ENCODE data around the gene DIABLO.
"Not testable (repeated sequence)": the region's sequence is repeated elsewhere in the genome, so short reads cannot be mapped to it uniquely, and the experiment has no call there.

The DIABLO gene

DNA sequence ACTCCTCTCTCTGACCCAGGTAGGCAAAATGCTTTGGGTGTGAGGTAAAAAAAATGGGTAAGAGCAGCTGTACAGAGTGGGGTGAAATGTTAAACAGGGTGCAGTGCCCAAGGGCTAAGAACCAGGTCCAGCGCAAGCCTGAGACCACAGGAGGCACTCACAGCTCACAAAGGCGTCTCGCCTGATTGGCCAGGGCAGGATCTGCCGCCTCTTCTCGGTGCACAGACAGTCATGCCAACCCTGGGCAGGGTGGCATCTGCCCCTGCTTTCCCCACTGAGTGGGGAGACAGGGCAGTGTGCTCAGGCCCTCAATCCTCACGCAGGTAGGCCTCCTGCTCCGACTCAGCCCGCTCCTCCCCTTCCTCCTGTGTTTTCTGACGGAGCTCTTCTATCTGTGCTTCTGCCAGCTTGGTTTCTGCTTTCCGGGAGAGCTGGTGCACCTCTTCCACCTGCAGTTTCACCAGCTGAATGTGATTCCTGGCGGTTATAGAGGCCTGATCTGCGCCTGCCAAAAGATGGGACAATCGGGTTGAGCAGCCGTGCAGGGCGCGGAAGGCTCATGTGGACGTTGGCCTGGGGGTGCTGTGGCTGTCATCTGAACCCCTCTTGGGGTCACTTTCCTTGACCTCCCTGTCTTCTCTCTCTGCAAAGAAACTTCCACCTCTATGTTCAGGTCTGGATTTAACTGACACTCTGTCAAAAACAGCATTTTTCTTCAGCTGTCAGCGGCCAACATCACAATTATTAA lies 17.6 kb downstream of the DIABLO start:
- DNase-seq, result no peak

- DNase-seq, result no peak
These were observed 18.5 kb downstream of the DIABLO start for GRCh38 chr12:122207391-122207790.

DNA sequence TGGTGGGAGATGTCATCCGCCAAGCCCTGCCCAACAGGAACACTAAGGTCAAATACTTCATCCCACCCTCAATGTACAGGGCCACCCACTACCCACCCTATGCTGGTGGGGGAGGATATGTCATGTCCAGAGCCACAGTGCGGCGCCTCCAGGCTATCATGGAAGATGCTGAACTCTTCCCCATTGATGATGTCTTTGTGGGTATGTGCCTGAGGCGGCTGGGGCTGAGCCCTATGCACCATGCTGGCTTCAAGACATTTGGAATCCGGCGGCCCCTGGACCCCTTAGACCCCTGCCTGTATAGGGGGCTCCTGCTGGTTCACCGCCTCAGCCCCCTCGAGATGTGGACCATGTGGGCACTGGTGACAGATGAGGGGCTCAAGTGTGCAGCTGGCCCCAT lies 18.9 kb downstream of the DIABLO start:
- DNase-seq, result no peak

DNA sequence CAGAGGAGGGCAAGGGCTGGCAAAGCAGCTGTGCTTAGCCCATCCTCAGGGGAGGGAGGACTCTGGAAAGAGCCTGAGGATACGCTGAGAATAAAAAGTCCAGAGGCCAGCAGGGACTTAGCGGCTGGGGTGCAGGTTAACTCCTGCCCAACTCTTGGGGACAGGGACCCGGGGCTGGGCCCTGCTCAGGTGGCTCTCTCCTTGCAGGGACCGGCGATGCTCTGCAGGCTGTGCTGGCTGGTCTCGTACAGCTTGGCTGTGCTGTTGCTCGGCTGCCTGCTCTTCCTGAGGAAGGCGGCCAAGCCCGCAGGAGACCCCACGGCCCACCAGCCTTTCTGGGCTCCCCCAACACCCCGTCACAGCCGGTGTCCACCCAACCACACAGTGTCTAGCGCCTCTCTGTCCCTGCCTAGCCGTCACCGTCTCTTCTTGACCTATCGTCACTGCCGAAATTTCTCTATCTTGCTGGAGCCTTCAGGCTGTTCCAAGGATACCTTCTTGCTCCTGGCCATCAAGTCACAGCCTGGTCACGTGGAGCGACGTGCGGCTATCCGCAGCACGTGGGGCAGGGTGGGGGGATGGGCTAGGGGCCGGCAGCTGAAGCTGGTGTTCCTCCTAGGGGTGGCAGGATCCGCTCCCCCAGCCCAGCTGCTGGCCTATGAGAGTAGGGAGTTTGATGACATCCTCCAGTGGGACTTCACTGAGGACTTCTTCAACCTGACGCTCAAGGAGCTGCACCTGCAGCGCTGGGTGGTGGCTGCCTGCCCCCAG lies 19.6 kb downstream of the DIABLO start:
- no peak for DNase-seq

DNA sequence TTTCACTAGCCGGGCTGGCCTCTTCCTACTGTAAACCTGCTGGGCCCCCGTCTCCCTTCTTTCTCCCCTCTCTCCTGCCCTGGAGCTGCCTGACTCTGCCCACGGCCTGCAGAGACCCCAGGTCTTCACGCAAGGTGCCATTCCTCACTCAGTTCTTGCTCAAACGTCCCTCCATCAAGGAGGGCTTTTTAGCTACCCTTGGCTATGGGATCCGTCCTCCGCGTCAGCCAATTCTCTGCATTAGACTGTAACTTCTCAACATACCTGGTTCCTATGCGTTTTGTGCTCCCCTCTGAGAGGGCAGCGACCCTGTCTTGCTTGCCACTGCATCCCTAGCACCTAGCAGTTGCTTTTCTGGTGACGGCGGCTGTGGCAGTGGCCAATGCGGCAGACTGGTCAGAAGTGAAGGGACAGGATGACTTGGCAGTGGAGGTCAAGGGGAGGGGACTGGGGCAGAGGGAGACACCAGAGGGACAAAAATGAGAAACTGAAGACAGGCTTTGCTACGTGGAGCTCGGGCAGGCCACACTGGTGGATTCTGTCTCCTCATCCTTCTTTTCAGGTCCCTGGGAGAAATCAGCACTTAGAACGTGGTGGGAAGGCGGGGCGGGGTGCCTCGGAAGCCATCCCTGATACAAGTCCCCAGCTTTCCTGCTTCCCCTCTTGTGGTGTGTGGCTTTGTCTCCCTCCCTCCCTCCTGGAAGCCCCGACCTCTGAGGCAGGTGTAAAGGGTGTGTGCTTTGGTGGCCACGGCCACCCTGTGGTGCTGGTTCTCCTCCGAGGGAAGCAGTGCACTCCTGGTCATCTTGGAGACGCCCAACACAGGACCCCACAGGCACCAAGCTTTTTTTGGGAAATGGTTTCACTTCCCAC lies 20.6 kb downstream of the DIABLO start:
- no peak for DNase-seq

GRCh38 chr12:122204167-122205052 lies 21.4 kb downstream of the DIABLO start:
- no peak for DNase-seq

DNA sequence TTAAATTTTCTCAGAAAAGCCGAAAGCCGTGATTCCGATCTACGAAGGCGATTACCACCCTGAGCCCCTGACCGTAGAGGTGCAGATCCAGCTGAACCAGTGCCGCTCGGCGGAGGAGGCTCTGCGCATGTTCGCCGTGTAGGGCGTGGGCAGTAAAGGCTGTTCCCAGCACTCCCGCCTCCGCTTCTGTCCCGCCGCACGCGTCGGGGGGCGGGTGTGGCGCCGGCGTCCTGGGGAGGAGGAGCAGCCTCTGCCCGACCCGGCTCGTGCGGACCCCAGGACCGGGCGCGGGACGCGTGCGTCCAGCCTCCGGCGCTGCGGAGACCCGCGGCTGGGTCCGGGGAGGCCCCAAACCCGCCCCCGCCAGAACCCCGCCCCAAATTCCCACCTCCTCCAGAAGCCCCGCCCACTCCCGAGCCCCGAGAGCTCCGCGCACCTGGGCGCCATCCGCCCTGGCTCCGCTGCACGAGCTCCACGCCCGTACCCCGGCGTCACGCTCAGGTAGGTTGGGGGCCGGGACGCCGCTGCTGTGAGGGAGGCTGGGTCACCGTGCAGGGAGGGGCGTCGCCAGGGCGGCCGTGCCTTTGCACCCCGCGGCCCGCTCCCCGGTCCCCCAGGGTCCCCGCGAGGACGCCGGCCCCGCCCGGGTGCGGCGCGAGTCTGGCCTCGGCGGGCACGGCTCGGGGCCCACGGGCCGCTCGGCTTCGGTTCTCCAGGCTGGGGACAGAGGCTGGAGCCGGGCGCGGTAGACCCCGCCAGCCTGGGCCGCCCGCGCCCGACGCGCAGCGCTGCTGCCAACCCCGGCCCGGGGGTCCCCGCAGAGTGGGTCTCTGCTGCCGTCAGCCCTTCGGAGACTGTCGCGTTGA lies 22.3 kb downstream of the DIABLO start, which contains the start of gene B3GNT4:
B3GNT4 (plus strand) TSS at position 409 of the 866 bp plus-strand sequence. CDS start 910 bp downstream, outside the sequence.
- DNase-seq, result peak; percentile 22

GRCh38 chr12:122202811-122203210 lies 23.0 kb downstream of the DIABLO start:
- not testable (repeated sequence) for DNase-seq

DNA sequence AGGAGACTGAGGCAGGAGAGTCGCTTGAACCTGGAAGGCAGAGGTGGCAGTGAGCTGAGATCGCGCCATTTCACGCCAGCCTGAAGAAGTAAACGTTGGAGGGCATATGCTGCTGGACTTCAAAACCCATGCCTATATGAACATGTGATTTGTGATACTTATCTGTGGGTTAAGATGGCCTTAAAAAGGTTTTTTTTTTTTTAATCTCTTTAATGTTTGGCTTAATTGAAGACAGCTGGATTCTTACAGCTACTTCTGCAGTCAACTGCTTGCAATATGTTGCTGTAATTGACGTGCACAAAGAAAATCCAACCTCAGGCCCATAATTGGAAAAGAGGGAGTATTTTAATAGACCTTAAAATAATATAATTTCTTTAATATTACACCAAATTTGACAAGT lies 23.8 kb downstream of the DIABLO start:
- no peak for DNase-seq

DNA sequence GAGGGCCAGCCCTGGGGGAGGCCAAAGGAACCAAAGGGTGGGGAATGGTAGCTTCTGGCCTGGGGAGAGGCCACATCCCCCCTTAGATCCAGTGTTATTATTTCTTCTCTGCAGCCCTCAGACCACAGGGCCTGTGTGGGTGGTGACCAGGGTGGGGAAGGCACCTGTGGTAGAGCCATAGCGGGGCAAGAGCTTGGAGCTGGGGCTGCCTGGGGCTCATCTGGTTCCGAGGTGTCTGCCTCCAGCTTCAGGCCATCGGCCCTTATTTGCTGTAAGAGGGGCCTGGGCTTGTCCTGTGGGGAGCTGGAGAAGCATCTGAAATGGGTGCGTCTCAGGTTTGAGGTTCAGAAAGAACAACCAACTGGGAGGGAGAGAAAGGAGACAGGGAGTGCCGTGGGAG lies 24.5 kb downstream of the DIABLO start:
- DNase-seq, result no peak

GRCh38 chr12:122200541-122201175 lies 25.2 kb downstream of the DIABLO start:
- DNase-seq, result no peak

DNA sequence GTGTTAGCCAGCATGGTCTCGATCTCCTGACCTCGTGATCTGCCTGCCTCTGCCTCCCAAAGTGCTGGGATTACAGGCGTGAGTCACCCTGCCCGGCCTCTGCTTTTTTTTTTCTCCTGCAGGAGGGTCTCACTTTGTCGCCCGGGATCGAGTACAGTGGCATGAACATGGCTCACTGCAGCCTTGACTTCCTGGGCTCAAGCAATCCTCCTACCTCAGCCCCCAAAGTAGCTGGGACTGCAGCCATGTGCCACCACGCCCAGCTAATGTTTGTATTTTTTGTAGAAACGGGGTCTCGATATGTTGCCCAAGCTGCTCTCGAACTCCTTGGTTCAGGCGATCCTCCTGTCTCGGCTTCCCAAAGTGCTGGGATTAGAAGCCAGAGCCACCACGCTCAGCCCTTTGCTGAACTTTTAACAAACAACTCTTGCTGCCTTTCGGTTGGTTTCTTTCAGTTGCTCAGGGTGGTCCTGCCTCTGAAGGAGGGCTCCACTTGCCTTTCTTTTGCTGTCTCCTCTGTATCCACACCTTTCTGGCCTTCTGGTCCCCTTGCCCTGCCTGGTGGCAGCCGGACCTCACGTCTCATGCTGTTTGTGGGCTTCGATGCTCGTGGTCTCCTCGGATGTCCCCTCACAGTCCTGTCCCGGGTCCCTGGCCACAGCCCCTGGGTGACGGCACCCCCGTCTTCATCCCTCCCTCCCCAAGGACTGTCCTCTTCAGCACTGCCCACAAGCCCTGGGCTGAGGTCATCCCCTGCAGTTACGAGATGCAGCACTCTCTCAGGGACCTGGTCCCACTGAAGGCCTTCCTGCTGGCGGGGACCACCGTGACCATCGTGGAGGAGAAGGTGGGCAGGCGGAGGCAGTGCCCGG lies 26.1 kb downstream of the DIABLO start:
- no peak for DNase-seq

GRCh38 chr12:122197612-122197966 lies 28.3 kb downstream of the DIABLO start:
- no peak for DNase-seq

GRCh38 chr12:122195405-122195804 lies 30.4 kb downstream of the DIABLO start:
- no peak for DNase-seq

GRCh38 chr12:122194804-122195203 lies 31.0 kb downstream of the DIABLO start:
- DNase-seq, result no peak

GRCh38 chr12:122192441-122192840 lies 33.4 kb downstream of the DIABLO start:
- no peak for DNase-seq

- no peak for DNase-seq
These were observed 34.8 kb downstream of the DIABLO start for GRCh38 chr12:122190842-122191668.

GRCh38 chr12:122189626-122190475 lies 36.0 kb downstream of the DIABLO start:
- no peak for DNase-seq
